Limb (tissue), 2 donors: ENCODE data around the gene MGME1.

Experiments used
- DNase-seq, 2 donors: peaks; one replicate each; pipeline ENCODE4 v3.0.0-alpha.2; 2016; ENCODE audit errors: extremely low spot score in 2 of 2

MGME1 gene

DNA sequence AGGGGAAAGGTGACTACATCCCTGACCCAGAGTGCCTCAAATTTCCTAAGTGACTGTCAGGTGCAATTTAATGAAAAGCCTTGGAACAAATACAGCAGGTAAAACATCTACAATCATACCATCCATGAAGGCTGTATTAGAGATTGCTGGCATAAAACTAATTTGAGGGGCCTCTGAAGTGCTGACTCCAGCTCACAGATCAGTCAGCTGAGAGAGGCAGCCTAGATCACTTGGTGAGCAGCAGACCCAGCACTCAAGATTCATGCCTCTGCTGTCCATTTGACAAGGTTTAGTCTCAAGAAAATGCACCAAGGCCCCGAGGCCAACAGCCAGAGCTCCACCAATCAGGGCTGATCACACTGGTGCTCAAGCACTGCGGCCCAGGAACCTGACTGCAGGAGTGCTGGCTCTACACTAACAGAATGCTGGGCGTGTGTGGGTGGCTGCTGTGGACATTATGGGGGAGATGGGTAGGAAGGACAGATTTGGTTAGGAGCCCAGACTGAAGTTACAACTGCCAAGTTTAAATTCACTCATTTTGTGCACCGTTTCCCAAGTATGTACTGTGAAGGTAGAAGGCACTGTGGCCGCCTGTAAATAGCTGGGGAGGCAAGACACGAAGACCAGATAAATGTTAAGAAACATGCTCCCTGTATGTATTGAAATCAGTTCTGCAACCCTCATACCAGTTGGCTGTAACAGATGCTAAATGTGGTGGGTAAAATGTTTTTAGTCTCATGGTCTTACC, 28.4 kb upstream of the MGME1 start:
- no peak for DNase-seq

GRCh38 chr20:17941087-17941825, 27.6 kb upstream of the MGME1 start:
- no peak for DNase-seq

DNA sequence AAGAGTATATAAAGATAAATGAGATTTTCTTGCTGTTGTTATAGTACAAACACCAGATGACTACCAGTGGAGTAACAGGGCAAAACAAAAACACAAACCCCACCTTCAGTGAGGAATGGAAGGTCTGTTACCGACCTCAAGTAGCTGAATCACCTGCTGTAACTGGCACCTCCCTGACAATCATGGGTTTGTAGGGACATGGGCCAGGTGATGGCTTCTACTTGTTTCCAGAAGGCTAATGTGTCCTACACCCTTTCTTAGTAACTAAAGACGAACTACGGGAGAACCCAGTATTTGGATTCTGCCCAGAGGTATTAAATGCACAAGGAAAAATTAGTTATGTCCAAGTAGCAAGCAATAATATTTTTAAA, 27.0 kb upstream of the MGME1 start:
- no peak for DNase-seq

- no peak for DNase-seq
Measured at GRCh38 chr20:17943343-17943742, 25.5 kb upstream of the MGME1 start.

DNA sequence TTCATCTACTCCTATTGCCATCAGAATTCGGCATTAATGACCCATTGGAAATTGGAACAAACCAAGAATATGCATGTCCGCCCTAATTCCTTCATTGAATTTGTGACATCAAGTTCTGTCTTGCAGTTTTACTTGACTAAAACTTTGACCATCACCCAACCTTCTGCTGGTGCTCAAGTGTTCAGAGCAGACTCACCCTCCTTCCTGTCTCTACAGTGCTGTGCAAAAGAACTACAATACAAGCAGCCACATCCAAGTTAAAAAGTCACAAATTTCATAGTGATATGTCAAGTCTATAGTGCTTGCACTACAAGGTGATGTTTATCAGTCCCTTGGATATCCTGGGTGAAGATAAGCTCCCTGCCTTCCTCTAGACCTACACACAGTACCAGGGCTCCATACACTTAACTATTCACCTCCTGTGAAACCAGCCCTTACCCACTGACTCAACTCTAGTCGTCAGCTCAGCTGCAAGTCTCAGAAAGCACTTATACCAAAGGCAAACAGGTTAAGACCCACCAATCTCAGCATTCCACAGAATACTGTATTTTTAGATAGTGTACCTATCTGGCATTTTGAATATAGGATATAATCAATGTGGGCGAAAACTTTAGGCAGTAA, 23.9 kb upstream of the MGME1 start:
- no peak for DNase-seq

DNA sequence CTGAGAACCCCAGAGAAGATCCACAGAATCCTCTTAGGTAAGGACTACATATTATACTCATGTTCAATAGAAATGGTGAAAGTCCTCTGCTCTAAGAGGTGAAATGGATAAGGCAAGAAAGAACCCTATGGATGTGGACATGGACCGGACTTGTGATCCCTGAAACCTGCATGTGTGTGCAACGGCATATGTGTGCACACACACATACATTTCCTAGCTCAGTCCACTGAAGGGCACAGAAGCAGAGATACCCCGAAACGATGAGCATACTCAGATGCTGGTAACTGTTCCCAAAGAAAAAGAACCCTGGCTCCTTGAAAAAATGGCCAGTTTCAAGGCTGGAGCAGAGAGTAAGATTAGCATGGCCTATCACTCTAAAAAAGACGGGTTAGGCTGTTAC, 22.8 kb upstream of the MGME1 start:
- DNase-seq, result no peak

GRCh38 chr20:17946572-17947473, 22.0 kb upstream of the MGME1 start:
- no peak for DNase-seq

DNA sequence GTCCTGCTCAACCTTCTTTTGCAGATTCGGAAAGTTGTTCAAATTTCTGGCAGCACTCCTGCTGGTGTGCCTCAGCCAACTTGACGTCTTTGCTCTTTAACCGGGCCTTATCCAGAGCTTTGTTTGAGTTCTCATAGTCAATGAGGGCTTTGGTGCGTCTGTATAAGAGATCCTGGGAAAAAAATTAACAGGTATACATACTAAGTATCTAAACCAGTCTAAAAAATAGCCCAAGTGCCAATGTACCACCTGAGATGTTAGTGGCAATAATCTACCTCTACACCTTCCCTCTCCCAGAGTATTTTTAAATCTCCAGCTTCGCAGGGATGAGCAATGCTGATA, 21.4 kb upstream of the MGME1 start:
- DNase-seq, result no peak

GRCh38 chr20:17948442-17948841, 20.4 kb upstream of the MGME1 start:
- no peak for DNase-seq

GRCh38 chr20:17949899-17950298, 18.9 kb upstream of the MGME1 start:
- no peak for DNase-seq

DNA sequence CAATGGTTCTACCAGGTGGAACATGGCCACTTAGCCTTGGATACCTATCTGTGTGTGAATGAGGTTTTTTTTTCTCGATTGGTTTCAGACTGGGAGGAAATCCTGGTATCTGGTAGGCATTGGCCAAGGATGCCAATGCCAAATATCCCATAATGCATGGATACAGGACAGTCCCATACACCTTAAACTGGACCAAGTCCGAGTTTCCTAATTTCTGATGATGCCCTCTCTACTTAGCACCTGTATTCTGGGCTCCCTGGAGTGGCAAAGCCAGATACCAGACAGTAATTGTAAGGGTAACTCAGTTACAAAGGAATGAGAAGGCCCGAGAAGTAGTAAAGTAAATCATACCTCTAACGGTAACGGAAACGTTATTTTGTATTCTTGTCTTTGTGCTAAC, 18.1 kb upstream of the MGME1 start:
- no peak for DNase-seq

GRCh38 chr20:17951323-17951722, 17.5 kb upstream of the MGME1 start:
- DNase-seq, result no peak

DNA sequence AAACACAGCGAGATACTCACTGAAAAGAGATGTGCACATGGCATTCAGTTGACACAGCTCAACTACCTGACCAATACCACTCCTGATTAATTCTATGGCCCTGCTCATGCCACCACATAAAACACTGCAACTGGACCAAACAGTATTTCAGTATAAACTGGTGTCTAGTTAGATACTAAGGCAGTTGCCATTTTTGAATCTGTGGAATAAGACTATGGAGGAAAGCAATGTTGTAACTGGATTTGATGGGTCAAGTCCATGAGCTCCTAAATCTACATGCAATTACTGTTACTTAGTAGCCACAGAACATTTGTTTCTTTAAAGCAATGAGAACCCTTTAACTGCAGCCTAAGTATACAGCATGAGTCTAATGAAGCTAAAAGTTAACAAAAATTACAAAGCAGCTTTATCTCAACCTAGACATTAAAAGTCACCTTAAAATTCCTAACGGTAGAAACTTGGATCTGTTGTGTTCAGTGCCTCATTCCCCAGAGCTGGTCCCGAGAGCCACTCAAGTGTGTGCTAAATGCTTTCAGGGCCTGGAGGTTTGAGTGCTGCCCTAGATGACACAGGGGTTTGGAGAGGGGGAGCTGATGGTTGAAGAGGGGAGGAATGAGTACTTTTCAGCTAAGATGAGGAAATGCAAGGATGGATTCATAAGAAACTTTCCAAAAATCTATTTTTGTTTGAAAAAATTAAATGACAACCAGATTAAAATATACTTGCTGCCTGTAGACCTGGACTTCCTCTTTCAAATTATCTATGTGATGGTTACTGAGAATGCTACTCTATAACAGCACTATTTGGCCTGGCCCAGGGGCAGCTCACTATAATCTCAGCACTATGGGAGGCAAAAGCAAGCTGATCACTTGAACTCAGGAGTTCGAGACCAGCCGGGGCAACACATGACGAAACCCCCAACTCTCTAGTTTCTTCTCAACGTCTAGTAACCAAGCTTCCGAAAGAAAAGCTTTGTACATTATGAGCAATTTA, 15.8 kb upstream of the MGME1 start:
- no peak for DNase-seq

DNA sequence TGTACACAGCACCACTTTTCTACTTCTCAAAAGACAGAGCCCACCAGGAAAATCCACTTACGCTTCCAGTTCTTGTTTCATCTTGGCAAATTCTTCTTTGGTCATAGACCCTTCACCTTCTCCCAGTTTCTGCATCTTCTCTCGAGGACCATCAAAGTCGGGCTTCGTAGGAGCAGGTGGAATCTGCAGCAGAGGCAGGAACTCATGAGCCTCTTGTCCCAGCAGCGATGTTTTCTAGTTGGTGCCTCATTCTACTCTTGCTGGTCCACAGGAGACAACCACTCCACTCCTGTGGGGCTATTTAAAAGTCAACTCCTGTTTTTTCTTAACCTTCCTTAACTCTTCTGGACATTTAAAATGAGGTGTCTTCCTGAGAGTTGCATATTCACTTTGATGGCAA, 14.9 kb upstream of the MGME1 start:
- no peak for DNase-seq

DNA sequence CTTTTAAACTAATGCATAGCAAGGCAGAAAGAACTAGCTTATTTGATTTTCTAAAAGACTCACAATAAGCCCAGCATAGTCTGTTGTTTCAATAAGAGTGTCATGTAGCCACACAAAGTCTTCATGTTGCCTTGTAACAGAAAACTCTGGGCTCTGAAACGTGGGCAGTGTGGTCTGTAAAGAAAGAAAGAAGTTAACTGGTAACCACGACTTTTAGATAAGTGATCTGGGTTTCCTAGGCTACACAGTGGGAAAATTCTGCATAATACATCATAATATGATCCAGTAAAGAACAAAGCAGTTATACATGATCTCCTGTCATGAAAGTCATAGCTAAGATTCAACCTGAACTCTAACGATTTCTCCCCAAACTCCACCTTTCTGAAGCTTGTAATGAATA, 13.5 kb upstream of the MGME1 start:
- DNase-seq, result no peak

GRCh38 chr20:17956099-17956685, 12.6 kb upstream of the MGME1 start:
- no peak for DNase-seq

DNA sequence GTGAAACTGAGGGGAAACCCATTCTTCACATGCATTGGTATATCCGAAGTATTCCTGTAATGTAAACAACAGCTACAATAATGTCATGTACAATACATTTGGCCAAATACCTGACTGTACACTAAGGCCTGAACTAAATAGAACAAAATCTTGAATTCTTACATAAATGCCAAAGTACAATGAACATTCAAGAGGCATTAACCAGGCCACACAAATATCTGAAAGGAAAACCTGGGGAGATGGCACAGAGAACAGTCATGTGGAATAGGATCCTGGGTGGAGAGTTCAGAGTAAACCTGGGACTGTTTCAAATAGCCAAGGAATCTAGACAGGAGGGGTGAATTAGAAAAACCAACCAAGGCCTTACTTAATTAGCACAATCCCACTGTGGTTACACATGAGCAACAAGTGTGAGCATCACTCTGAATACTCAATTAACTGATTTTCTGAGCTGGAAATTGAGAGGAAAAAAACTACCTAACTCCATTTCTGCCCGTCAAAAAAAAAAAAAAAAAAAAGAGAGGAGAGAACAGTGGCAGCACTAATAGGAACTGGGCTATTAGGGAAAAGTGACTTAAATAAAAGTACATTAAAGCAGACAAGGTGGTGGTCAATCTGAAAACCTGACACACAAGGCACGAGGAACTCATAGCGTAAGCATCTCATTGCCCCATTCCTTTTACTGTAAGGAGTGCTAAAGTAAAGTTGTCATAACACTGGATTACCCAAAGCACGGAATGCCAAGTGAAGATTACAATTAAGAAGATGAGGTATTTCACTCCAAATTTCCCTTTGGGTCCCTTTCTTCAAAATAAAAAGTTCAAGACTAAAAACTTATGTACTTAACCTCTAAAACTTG, 11.1 kb upstream of the MGME1 start:
- no peak for DNase-seq

- no peak for DNase-seq
Measured at GRCh38 chr20:17958373-17959256, 10.2 kb upstream of the MGME1 start.
